Spleen (tissue), 7 donors: ENCODE measurements around the gene ARHGAP6.

Source experiments
- CTCF ChIP-seq, 11 experiments: fragments of 200-600 bp in 7 of 11; fragments of 450-650 bp in 4 of 11; sonication (generic) in 4 of 11; IDR thresholded peaks in 8 of 11; conservative IDR thresholded peaks in 3 of 11; 1 replicate in 7 of 11; 2 replicates in 4 of 11; pipeline versions ENCODE4 v1.4.0 to v1.8.0; 2016 to 2021; ENCODE audit warnings: antibody characterized with exemption in 11 of 11, inconsistent platforms in 4 of 11, mild to moderate bottlenecking in 1 of 11
- POLR2A ChIP-seq, 3 donors: fragments of 450-650 bp; IDR thresholded peaks; one replicate each; pipeline ENCODE4 v1.5.1; 2017; ENCODE audit warnings: antibody characterized with exemption in 3 of 3, mild to moderate bottlenecking in 1 of 3
- donor health status: DM: no; HTN: no; CAD: no; lungs with moderate emphysema.
- donor health status: DM: no; HTN: no; CAD: no.
- donor health status: DM: no; HTN: no; CAD: no.

- no peak for TF ChIP-seq CTCF (IDR thresholded peaks at IDR 0.05 in 8 of 11, conservative IDR thresholded peaks at IDR 0.05 in 3 of 11)
- TF ChIP-seq POLR2A (IDR thresholded peaks at IDR 0.05) = no peak
Measured at GRCh38 chrX:11704725-11705495, 39.2 kb upstream of the ARHGAP6 start.
